ENCODE data around the gene IKBKE. TPM values are rescaled to one million over a fixed set of nuclear protein-coding genes. Genes with fewer than 3 reads are reported as not detected.
A peak's percentile ranks its signal among the peaks of the same experiment; 100 is the strongest.

Gene IKBKE
- total and polyA plus RNA-seq, 2 experiments from 2014 or later, result 14.5 to 17.7 TPM

DNA sequence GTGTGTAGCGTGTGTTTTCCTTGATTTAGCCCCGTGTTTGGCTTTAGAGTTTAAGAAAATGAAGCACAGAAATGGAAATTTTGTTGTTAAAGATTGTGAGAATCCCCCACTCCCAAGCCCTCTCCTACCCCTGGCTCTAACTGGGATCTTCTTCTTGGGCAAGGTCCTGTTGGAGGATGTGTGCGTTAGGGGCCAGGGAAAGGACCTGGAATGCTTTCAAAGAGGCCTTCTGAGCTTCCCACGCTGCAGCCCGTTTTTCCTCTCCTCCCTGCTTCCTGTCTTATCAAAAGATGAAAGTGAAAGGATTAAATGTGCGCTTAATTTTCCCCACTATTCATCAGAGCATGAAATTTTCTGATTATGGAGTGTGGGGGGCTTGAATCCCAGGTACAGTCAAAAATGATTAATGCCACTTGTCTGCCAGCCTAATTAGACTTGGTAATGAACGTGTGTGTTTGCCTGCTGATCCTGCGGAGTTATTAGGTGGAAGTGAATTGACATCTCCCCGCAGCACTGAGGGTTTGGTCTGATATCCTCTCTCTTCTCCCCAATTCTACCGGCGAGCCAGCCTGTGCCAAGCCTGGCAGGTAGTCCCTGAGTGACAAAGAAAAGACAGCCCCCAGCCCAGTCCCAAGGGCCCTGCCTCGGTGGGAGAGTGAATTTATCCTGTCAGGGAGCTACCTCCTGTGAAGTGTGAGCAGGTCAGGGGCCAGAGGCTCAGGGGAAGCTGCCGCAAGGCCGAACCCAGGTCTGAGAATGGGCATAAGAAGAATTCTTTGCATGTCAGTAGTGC is 42.0 kb downstream of the IKBKE start:
- H3K36me3 ChIP-seq (ENCODE audit: low read depth), result no peaks in the 10 kb centered on the region
- H3K4me2 ChIP-seq (ENCODE audit: unreplicated experiment), result no peak overlapping the region
- no peak overlapping the region for H3K27ac ChIP-seq
- no peak for TF ChIP-seq EZH2 (IDR thresholded peaks at IDR 0.05; ENCODE audit: insufficient read depth, poor library complexity, severe bottlenecking)
- TF ChIP-seq EZH2phosphoT487 (IDR thresholded peaks at IDR 0.05; ENCODE audit: insufficient read depth, low read depth), result no peak
- H2AFZ ChIP-seq, result no peak overlapping the region
- in situ Hi-C loops (cut with MboI), result no loop called here
- H3K79me2 ChIP-seq (ENCODE audit: insufficient read depth), result no peaks in the 10 kb centered on the region
- peaks cover 12% of the 10 kb centered on the region for H3F3A ChIP-seq (ENCODE audit: insufficient read depth)
- H3K9me3 ChIP-seq (ENCODE audit: low read depth), result no peaks in the 10 kb centered on the region
- no peak overlapping the region for H3K9ac ChIP-seq
- no peaks in the 10 kb centered on the region for H3K27me3 ChIP-seq (replicated peaks; ENCODE audit: insufficient read depth)
- no peak for DNase-seq
- H3K4me3 ChIP-seq, result no peak overlapping the region
- no peaks in the 10 kb centered on the region for H3K9me2 ChIP-seq (ENCODE audit: insufficient read depth)
- H3K4me1 ChIP-seq (ENCODE audit: insufficient read depth), result peaks cover 23% of the 10 kb centered on the region
- 67 to 69% methylated on average over 14 of the region's 14 CpGs for WGBS, 2 experiments (ENCODE audit: low coverage in 1 of 2, low lambda C conversion rate in 2 of 2, missing lambda C conversion rate in 2 of 2)
- no peaks in the 10 kb centered on the region for H4K20me1 ChIP-seq (ENCODE audit: insufficient read depth)

DNA sequence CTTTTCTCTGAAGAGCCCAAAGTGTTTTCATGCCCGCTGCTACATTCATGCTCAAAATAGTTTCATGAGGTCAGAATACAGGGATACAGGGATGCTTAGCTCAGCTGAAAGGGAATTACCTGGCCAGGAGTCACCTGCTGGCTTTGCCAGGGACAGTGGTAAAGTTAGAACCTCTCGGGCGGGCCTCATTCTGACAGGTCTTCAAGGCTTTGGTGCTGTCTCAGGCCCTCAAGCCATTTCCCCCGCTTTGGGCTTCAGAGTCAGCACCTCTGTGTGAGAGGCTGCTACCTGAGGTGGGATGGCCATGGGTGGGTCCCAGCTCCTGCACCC is 42.5 kb downstream of the IKBKE start:
- Histone ChIP-seq H3K9ac (no peak overlapping the region), H3K4me2 (ENCODE audit: unreplicated experiment) (peak overlapping the region; percentile 62), H2AFZ (no peak overlapping the region), H3K36me3 (ENCODE audit: low read depth) (no peaks in the 10 kb centered on the region), H3F3A (ENCODE audit: insufficient read depth) (peaks cover 12% of the 10 kb centered on the region), H4K20me1 (ENCODE audit: insufficient read depth) (no peaks in the 10 kb centered on the region), H3K79me2 (ENCODE audit: insufficient read depth) (no peaks in the 10 kb centered on the region), H3K9me3 (ENCODE audit: low read depth) (no peaks in the 10 kb centered on the region), H3K4me1 (ENCODE audit: insufficient read depth) (peaks cover 23% of the 10 kb centered on the region), H3K27ac (no peak overlapping the region), H3K27me3 (replicated peaks; ENCODE audit: insufficient read depth) (no peaks in the 10 kb centered on the region), H3K9me2 (ENCODE audit: insufficient read depth) (no peaks in the 10 kb centered on the region), H3K4me3 (no peak overlapping the region)
- DNase-seq, result no peak
- in situ Hi-C loops (cut with MboI), result no loop called here
- TF ChIP-seq EZH2phosphoT487 (IDR thresholded peaks at IDR 0.05; ENCODE audit: insufficient read depth, low read depth) (no peak), EZH2 (IDR thresholded peaks at IDR 0.05; ENCODE audit: insufficient read depth, poor library complexity, severe bottlenecking) (no peak)
- WGBS, 2 experiments (ENCODE audit: low coverage in 1 of 2, low lambda C conversion rate in 2 of 2, missing lambda C conversion rate in 2 of 2), result 98% methylated on average over 4 of the region's 4 CpGs

DNA sequence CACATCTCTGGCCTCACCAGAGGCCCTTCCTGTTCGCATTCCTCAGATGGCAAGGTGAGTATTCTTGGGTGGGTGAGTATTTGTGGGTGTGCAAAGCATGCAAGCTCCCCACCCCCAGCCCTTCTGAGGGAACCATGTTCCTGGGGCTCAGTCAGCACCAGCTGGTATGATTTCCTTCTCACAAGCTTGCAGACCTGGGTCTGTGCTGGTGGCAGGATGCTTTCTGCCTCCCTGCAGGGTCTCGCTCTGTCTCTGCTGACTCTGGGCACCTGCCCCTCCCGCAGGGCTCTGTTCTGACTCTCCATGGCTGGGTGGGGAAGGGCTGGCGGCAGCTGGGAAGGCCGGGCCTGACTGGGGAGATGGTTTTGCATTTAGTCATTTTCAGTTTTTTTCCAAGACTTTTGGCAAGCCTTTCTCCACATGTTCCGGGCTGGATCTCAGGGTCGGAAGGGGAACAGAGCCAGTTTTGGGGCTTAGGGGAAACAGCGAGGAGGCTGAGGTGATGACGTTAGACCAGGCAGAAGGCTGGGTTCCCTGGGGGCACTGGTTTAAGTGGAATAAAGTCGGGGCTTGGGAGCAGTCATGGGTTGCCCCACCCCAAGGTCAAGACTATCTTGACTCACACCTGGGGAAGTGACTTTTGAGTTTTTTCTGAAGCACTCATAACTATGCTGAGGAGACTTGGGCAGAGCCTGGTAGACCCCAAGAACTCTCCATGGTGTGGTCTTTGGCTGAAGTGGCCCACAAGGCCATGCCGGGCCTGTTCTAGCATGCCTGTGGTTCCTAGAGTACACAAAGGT is 43.2 kb downstream of the IKBKE start:
- WGBS, 2 experiments (ENCODE audit: low coverage in 1 of 2, low lambda C conversion rate in 2 of 2, missing lambda C conversion rate in 2 of 2), result 10 to 12% methylated on average over 11 of the region's 11 CpGs
- Histone ChIP-seq H3K36me3 (ENCODE audit: low read depth) (no peaks in the 10 kb centered on the region), H3K9me3 (ENCODE audit: low read depth) (no peaks in the 10 kb centered on the region), H3K9ac (0 out of 2 replicates have a peak overlapping the region, but pooled peaks have one; percentile 23), H3K4me1 (ENCODE audit: insufficient read depth) (peaks cover 20% of the 10 kb centered on the region), H3K9me2 (ENCODE audit: insufficient read depth) (no peaks in the 10 kb centered on the region), H4K20me1 (ENCODE audit: insufficient read depth) (no peaks in the 10 kb centered on the region), H2AFZ (peak overlapping the region; percentile 71), H3K27ac (peak overlapping the region; percentile 53), H3K27me3 (replicated peaks; ENCODE audit: insufficient read depth) (no peaks in the 10 kb centered on the region), H3K79me2 (ENCODE audit: insufficient read depth) (no peaks in the 10 kb centered on the region), H3K4me2 (ENCODE audit: unreplicated experiment) (peak overlapping the region; percentile 62), H3K4me3 (no peak overlapping the region; the same call in 1 of the 2 replicates), H3F3A (ENCODE audit: insufficient read depth) (peaks cover 12% of the 10 kb centered on the region)
- TF ChIP-seq EZH2 (IDR thresholded peaks at IDR 0.05; ENCODE audit: insufficient read depth, poor library complexity, severe bottlenecking) (no peak), EZH2phosphoT487 (IDR thresholded peaks at IDR 0.05; ENCODE audit: insufficient read depth, low read depth) (no peak)
- peak; percentile 90 for DNase-seq
- in situ Hi-C loops (cut with MboI), result no loop called here

DNA sequence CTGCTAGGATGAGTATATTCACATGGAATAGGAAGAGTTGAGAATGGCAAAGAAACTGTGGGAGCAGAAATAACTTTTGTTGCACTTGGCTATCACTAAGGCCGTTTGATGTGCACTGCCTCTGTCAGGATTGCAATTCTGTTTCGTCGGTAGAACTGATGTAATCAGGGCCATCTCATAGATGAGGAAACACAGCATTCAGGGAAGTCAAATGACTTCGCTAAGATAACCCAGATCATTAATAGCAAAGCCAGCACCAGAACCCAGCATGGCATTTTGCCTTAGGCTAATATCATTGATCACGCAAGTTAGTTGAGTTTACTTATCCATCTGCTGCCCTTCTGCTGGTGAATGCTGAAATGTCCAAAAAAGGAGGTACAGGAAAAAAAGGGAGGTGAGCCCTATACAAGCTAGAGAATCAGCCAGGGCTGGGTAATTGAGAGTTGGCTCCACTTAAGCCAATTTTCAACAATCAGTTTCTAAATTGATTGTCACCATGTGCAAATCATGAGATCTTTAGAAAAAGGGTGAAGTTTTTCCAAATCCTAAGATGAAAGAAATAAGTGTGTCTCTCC is 44.6 kb downstream of the IKBKE start:
- Histone ChIP-seq H3K4me2 (ENCODE audit: unreplicated experiment) (no peak overlapping the region), H3K9me3 (ENCODE audit: low read depth) (no peaks in the 10 kb centered on the region), H3K4me1 (ENCODE audit: insufficient read depth) (peaks cover 15% of the 10 kb centered on the region), H3K36me3 (ENCODE audit: low read depth) (no peaks in the 10 kb centered on the region), H3K9ac (no peak overlapping the region), H4K20me1 (ENCODE audit: insufficient read depth) (no peaks in the 10 kb centered on the region), H3F3A (ENCODE audit: insufficient read depth) (no peaks in the 10 kb centered on the region; the same call in 1 of the 2 replicates), H3K27me3 (replicated peaks; ENCODE audit: insufficient read depth) (no peaks in the 10 kb centered on the region), H3K79me2 (ENCODE audit: insufficient read depth) (no peaks in the 10 kb centered on the region), H3K27ac (no peak overlapping the region), H2AFZ (no peak overlapping the region), H3K4me3 (no peak overlapping the region), H3K9me2 (ENCODE audit: insufficient read depth) (no peaks in the 10 kb centered on the region)
- TF ChIP-seq EZH2phosphoT487 (IDR thresholded peaks at IDR 0.05; ENCODE audit: insufficient read depth, low read depth), result no peak
- in situ Hi-C loops (cut with MboI), result no loop called here
- WGBS, 2 experiments (ENCODE audit: low coverage in 1 of 2, low lambda C conversion rate in 2 of 2, missing lambda C conversion rate in 2 of 2), result 63 to 64% methylated on average over 5 of the region's 5 CpGs
- no peak for DNase-seq
